Neutrophil (primary cell): Measurements from ENCODE around the gene GLP1R.

ENCODE experiments used
- H3K27ac ChIP-seq: fragments of 200-600 bp; sonication (generic); 2 replicates; pipeline ENCODE4 v1.5.1; 2016; ENCODE audit warnings: mild to moderate bottlenecking, moderate library complexity
- H3K27me3 ChIP-seq: fragments of 200-600 bp; sonication (generic); 2 replicates; pipeline ENCODE4 v1.6.0; 2016; ENCODE audit warnings: mild to moderate bottlenecking
- H3K36me3 ChIP-seq: fragments of 200-600 bp; sonication (generic); 2 replicates; pipeline ENCODE4 v1.5.1; 2017
- H3K4me1 ChIP-seq, 2 experiments: fragments of 200-600 bp in 1 of 2; sonication (generic) in 1 of 2; 1 replicate in 1 of 2; 2 replicates in 1 of 2; pipeline versions ENCODE4 v1.5.1 to v1.6.1; 2013 to 2016; ENCODE audit warnings: low read depth in 1 of 2, low read length in 1 of 2, mild to moderate bottlenecking in 1 of 2, moderate library complexity in 1 of 2; ENCODE audit not compliant: control insufficient read depth in 1 of 2, insufficient read depth in 1 of 2
- H3K4me3 ChIP-seq, 2 experiments: fragments of 200-600 bp in 1 of 2; sonication (generic) in 1 of 2; 1 replicate in 1 of 2; 2 replicates in 1 of 2; pipeline ENCODE4 v1.5.1; 2013 to 2016; ENCODE audit warnings: low read depth in 1 of 2, low read length in 1 of 2, mild to moderate bottlenecking in 1 of 2, moderate library complexity in 1 of 2
- H3K9me3 ChIP-seq: fragments of 200-600 bp; sonication (generic); 2 replicates; pipeline ENCODE4 v1.5.1; 2016
- CTCF ChIP-seq: fragments of 200-600 bp; sonication (generic); IDR thresholded peaks from 2 replicates; pipeline ENCODE4 v1.5.1; 2016; ENCODE audit warnings: antibody characterized with exemption

The GLP1R gene

GRCh38 chr6:39059496-39060310, 11.1 kb downstream of the GLP1R start:
- Histone ChIP-seq H3K27ac (no peak overlapping the region), H3K9me3 (no peaks in the 10 kb centered on the region), H3K36me3 (no peaks in the 10 kb centered on the region), H3K27me3 (peaks cover 27% of the 10 kb centered on the region), H3K4me3 (no peak overlapping the region), H3K4me1 (no peaks in the 10 kb centered on the region)
- no peak for TF ChIP-seq CTCF

GRCh38 chr6:39060467-39061160, 12.0 kb downstream of the GLP1R start:
- no peak for TF ChIP-seq CTCF
- H3K9me3 ChIP-seq: no peaks in the 10 kb centered on the region
- H3K4me3 ChIP-seq: no peak overlapping the region
- no peak overlapping the region for H3K27ac ChIP-seq
- H3K27me3 ChIP-seq: peaks cover 27% of the 10 kb centered on the region
- no peaks in the 10 kb centered on the region for H3K4me1 ChIP-seq
- no peaks in the 10 kb centered on the region for H3K36me3 ChIP-seq

- no peak overlapping the region for H3K27ac ChIP-seq
- H3K4me3 ChIP-seq: no peak overlapping the region
- H3K4me1 ChIP-seq: no peaks in the 10 kb centered on the region
- no peaks in the 10 kb centered on the region for H3K9me3 ChIP-seq
- no peaks in the 10 kb centered on the region for H3K36me3 ChIP-seq
- H3K27me3 ChIP-seq: peaks cover 27% of the 10 kb centered on the region
- no peak for TF ChIP-seq CTCF
Measured at GRCh38 chr6:39061182-39061581, 12.6 kb downstream of the GLP1R start.

GRCh38 chr6:39061588-39061987, 13.0 kb downstream of the GLP1R start:
- Histone ChIP-seq H3K9me3 (no peaks in the 10 kb centered on the region), H3K27me3 (peaks cover 29% of the 10 kb centered on the region), H3K36me3 (no peaks in the 10 kb centered on the region), H3K4me3 (no peak overlapping the region), H3K27ac (no peak overlapping the region), H3K4me1 (no peaks in the 10 kb centered on the region)
- no peak for TF ChIP-seq CTCF

- no peaks in the 10 kb centered on the region for H3K36me3 ChIP-seq
Measured at GRCh38 chr6:39062014-39062740, 13.6 kb downstream of the GLP1R start.

More at GRCh38 chr6:39062014-39062740, 13.6 kb downstream of the GLP1R start:
- no peaks in the 10 kb centered on the region for H3K4me1 ChIP-seq
- peaks cover 32% of the 10 kb centered on the region for H3K27me3 ChIP-seq
- H3K4me3 ChIP-seq: no peak overlapping the region
- TF ChIP-seq CTCF: no peak
- no peak overlapping the region for H3K27ac ChIP-seq
- no peaks in the 10 kb centered on the region for H3K9me3 ChIP-seq
